Sciatic nerve (tissue), 2 donors: ENCODE results near the gene TEAD4. TPM values are rescaled to one million over a fixed set of nuclear protein-coding genes. Genes with fewer than 3 reads are reported as not detected.
A peak's percentile ranks its signal among the peaks of the same experiment; 100 is the strongest.
"Not testable (repeated sequence)": the region's sequence is repeated elsewhere in the genome, so short reads cannot be mapped to it uniquely, and the experiment has no call there.

Experiments
- ATAC-seq: fragments of 200-7000 bp; cut with Tn5 transposase; one replicate; pipeline ENCODE4 v1.9.1; 2020; ENCODE audit warnings: mild to moderate bottlenecking, moderate library complexity
- DNase-seq: peaks from one replicate; pipeline ENCODE4 v3.0.0-alpha.2; 2020; ENCODE audit warnings: low spot score
- intact Hi-C: fragments of 100-400 bp; cut with DNase I; formaldehyde crosslinking; loops from one replicate; pipeline ENCODE4 v1.14.2; 2022
- total RNA-seq: library from RNA; stranded (reverse); fragmentation: NEBNext Ultra II Directional; extraction: Animal tissue kit (Norgen Biotek cat#: 25700); gene quantifications from one replicate; pipeline ENCODE4 v1.2.1, GENCODE V29; 2021
- donor health status: DM: no; HTN: no; CAD: no.
- donor health status: DM: no; HTN: no; CAD: no.

TEAD4 gene
- total RNA-seq, 1 donor from 2014 or later: 30.1 TPM

GRCh38 chr12:3061501-3062215 lies 102.5 kb downstream of the TEAD4 start:
- intact Hi-C loops: no loop called here
- ATAC-seq (no peak), DNase-seq (no peak)

DNA sequence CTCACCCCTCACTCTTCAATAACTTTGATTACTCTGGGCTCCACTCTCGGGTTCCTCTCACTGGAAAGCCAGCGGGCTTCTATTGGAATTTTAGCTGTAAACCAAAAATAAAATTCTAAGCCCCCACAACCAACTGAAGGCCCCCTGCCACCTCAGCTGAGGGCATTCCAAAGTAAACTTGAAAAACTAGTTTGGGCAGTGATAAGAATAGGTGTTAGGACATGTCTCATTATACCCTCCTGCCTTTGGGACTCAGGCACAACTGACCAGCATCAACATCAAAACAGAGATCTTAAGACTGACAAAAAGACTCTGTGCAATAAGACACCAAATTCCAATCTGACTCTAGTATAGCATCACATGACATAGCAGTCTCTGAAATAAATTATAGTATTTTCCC lies 106.1 kb downstream of the TEAD4 start:
- ATAC-seq (no peak), DNase-seq (no peak)
- intact Hi-C loops: no loop called here

DNA sequence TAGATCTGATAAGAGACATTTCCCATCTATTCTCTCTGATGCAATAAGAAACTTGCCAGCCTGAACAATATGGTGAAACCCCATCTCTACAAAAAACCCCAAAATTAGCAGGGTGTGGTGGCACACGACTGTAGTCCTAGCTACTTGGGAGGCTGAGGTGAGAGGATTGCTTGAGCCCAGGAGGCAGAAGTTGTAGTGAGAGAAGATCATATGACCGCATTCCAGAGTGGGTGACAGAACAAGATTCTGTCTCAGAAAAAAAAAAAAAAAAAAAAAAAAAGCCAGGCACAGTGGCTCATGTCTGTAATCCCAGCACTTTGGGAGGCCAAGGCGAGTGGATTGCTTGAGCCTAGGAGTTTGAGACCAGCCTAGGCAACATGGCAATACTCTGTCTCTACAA lies 106.6 kb downstream of the TEAD4 start:
- intact Hi-C loops, DNase-seq, ATAC-seq: not testable (repeated sequence)

DNA sequence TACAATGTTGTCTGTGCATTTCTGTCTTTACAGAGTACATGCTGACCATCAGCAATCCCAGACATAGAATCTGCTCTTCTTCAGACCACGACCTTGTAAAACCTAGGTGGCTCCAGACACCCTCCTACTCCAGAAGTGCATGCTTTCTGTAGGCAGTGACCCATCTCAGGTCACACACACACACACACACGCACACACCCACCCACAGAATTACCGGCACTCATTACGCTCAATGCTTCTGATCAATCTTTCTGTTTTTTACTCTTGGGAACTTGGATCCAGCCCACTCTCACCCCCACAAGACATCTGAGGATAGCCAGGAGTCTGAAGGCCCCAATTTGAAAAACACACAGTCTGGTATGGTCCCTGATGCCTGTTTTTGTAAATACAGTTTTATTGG lies 110.5 kb downstream of the TEAD4 start:
- intact Hi-C loops: loop anchor here (5.0 kb wide), 3 partner anchors 68 to 203 kb away; no protein-coding TSS in a partner anchor
- ATAC-seq (no peak), DNase-seq (no peak)

DNA sequence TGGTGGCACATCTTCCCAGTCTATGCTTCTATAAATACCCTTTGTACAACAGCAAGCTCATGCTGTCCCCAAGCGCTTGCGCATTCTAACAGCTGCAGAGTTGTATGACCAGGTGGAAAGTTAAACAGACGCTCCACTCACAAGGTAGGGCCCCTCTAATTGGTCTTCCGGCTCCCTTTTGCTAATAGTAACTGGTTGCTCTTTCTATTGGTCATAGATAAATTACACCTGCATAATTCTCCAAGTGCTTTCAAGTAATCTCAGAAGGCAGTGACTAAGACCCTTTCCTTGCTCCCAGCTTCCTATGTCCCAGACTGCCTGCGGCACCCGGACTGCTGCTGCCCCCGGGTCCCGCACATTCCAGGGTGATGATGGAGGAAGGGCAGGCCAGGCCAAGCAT lies 111.9 kb downstream of the TEAD4 start:
- no peak for ATAC-seq
- intact Hi-C loops: loop anchor here (5.0 kb wide), 3 partner anchors 66 to 201 kb away; no protein-coding TSS in a partner anchor
- no peak for DNase-seq

DNA sequence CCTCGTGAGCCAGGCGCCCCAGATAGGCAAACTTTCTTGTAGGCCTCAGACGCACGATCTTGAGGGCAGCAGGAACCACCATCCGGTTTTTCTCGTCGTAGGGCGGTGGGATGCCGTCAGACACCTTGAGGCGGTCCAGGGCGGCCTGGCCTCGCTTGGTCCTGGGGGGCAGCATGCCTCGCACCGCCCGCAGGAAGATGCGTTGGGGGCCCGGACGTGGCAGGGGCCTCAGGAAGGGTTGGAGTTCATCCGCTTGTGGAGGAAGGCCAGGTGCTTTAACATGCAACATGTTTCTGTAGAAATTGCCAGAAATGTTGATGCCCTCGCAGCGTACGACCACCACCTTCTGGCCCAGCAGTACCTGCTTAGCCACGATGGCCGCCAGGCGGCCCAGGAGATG lies 112.5 kb downstream of the TEAD4 start:
- intact Hi-C loops: loop anchor here (5.0 kb wide), 3 partner anchors 66 to 201 kb away; no protein-coding TSS in a partner anchor
- no peak for ATAC-seq
- no peak for DNase-seq

- DNase-seq (peak; percentile 93), ATAC-seq (peak; percentile 67)
- intact Hi-C loops: loop anchor here (5.0 kb wide), 3 partner anchors 64 to 199 kb away; no protein-coding TSS in a partner anchor
Measured at GRCh38 chr12:3073438-3074250, 114.4 kb downstream of the TEAD4 start.

- DNase-seq: no peak
- no peak for ATAC-seq
- intact Hi-C loops: loop anchor here (5.0 kb wide), 1 partner anchor 52 kb away; no protein-coding TSS in a partner anchor
Measured at GRCh38 chr12:3075315-3075714, 116.1 kb downstream of the TEAD4 start.

GRCh38 chr12:3076730-3077571 lies 117.8 kb downstream of the TEAD4 start, which contains the start of gene TSPAN9:
Gene TSPAN9, plus strand, starts transcription at chr12:3077379. Its CDS starts 123,815 bp downstream, at chr12:3201194.
- intact Hi-C loops: loop anchor here (5.0 kb wide), 1 partner anchor 50 kb away; no protein-coding TSS in a partner anchor
- DNase-seq (peak; percentile 84), ATAC-seq (peak; percentile 84)

DNA sequence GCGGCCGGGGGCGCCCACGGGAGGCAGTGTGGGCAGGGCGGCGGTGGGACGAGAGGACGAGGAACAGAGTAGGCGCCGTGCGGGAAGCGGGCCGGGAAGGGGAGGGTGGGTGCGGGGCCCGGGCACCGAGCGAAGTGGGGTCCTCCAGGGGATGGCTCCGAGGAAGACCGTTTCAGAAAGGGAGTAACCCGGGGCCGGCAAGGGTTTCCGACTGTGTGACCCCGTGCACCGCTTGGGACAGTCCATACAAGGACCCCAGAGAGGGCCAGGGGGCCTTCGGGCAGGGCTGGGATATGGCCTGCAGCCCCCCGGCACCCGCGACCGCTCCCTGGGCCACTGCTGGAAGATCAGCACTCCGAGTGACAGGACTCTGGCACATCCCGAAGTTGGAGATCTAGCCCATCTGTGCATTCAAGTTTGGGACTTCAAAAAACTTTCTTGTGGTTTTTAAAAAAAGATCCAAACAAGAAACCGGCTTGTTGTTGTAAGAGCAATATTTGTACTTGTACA lies 118.4 kb downstream of the TEAD4 start:
- intact Hi-C loops: loop anchor here (5.0 kb wide), 1 partner anchor 50 kb away; no protein-coding TSS in a partner anchor
- ATAC-seq (peak; percentile 31), DNase-seq (peak; percentile 73)

GRCh38 chr12:3078086-3078820 lies 119.1 kb downstream of the TEAD4 start:
- no peak for ATAC-seq
- intact Hi-C loops: loop anchor here (5.0 kb wide), 1 partner anchor 49 kb away; no protein-coding TSS in a partner anchor
- DNase-seq: no peak

- DNase-seq (no peak), ATAC-seq (no peak)
- intact Hi-C loops: no loop called here
Measured at GRCh38 chr12:3081091-3081490, 121.9 kb downstream of the TEAD4 start.

DNA sequence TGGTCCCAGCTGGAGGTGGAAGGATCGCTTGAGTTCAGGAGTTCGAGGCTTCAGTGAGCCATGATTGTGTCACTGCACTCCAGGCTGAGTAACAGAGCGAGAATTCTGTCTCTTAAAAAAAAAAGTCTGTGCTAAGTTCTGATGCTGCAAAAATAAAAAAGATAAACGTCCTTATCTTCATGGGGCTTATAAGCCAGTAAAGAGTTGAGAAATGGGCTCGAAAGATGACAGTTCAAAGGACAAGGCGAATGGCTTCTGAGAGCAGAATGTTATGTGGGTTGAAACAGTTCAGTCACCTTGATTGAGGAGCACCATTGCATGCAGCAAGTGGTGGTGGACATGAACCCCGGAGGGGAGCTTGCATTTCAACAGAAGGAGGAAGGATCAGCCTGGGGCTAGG lies 122.7 kb downstream of the TEAD4 start:
- intact Hi-C loops: no loop called here
- no peak for ATAC-seq

GRCh38 chr12:3083241-3083920 lies 124.2 kb downstream of the TEAD4 start:
- ATAC-seq (no peak), DNase-seq (no peak)
- intact Hi-C loops: no loop called here

More for the DNA sequence above, 122.7 kb downstream of the TEAD4 start:
- no peak for DNase-seq

- no peak for DNase-seq
- no peak for ATAC-seq
- intact Hi-C loops: no loop called here
Measured at GRCh38 chr12:3083921-3084347, 124.7 kb downstream of the TEAD4 start.

DNA sequence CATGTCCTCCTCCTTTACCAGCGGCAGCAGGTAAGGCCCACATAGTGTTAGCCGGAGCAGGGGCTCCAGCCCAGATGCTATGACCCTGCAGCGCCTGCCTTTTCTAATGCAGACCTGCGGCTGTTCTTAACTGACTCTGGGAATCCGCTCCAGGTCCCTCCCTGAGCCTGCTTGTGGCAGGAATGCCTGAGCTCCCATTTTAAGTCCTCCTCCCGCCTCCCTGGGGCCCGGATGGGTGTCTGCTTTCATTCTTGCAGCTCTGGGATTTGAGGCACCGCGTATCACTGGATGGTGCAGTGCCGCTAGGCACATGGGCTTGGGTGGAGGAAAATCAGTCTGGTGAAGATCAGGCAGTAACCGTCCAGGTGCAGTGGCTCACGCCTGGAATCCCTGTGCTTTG lies 125.5 kb downstream of the TEAD4 start:
- intact Hi-C loops: no loop called here
- ATAC-seq (no peak), DNase-seq (no peak)
